Thoracic aorta (tissue), 2 donors: ENCODE data around the gene FMN2. TPM values are rescaled to one million over a fixed set of nuclear protein-coding genes. Genes with fewer than 3 reads are reported as not detected.

Experiments
- ATAC-seq: fragments of 150-250 bp; one replicate; pipeline ENCODE4 v1.8.0; 2017; ENCODE audit warnings: low read depth; ENCODE audit not compliant: insufficient number of reproducible peaks, low FRiP score
- DNase-seq: peaks from one replicate; pipeline ENCODE4 v3.0.0-alpha.2; 2020; ENCODE audit warnings: low spot score
- H3K27ac ChIP-seq, 2 donors: fragments of 200-600 bp; sonication (generic); 1 replicate in 1 of 2; 2 replicates in 1 of 2; pipeline ENCODE4 v1.5.1; 2016; ENCODE audit warnings: mild to moderate bottlenecking in 2 of 2, moderate library complexity in 2 of 2
- H3K27me3 ChIP-seq: fragments of 200-600 bp; sonication (generic); replicated peaks from 2 replicates; pipeline ENCODE4 v1.6.0; 2016; ENCODE audit warnings: mild to moderate bottlenecking; ENCODE audit not compliant: insufficient read depth
- H3K36me3 ChIP-seq: fragments of 200-600 bp; sonication (generic); one replicate; pipeline ENCODE4 v1.5.1; 2016
- H3K4me1 ChIP-seq, 2 donors: fragments of 200-600 bp; sonication (generic); 1 replicate in 1 of 2; 2 replicates in 1 of 2; pipeline versions ENCODE4 v1.5.1 to v1.6.0; 2016; ENCODE audit warnings: low read depth in 2 of 2, mild to moderate bottlenecking in 1 of 2; ENCODE audit not compliant: control insufficient read depth in 1 of 2
- H3K4me3 ChIP-seq: fragments of 200-600 bp; sonication (generic); 2 replicates; pipeline ENCODE4 v1.5.1; 2016; ENCODE audit warnings: mild to moderate bottlenecking
- H3K9me3 ChIP-seq: fragments of 200-600 bp; sonication (generic); 2 replicates; pipeline ENCODE4 v1.5.1; 2016
- total RNA-seq, 2 donors: library from RNA; depleted of rRNA; stranded (reverse); fragments of >200 nt; gene quantifications; one replicate each; pipeline versions ENCODE4 v1.1.0 to v1.2.3, GENCODE V29; 2016
- TF ChIP-seq, protein P1 (sequence below): fragments of 200-600 bp; sonication (generic); IDR thresholded peaks from one replicate; pipeline ENCODE4 v1.5.1; 2019; ENCODE audit warnings: antibody characterized with exemption

Gene FMN2
- total RNA-seq, 2 donors from 2014 or later = 0.14 to 0.71 TPM

GRCh38 chr1:240241278-240241677 lies 149.6 kb downstream of the FMN2 start:
- Histone ChIP-seq H3K4me3 (no peak overlapping the region), H3K27me3 (no peaks in the 10 kb centered on the region), H3K4me1 (no peaks in the 10 kb centered on the region), H3K27ac (no peak overlapping the region), H3K9me3 (no peaks in the 10 kb centered on the region), H3K36me3 (no peaks in the 10 kb centered on the region)
- DNase-seq = no peak
- no peak for ATAC-seq
- TF ChIP-seq, protein P1, sequence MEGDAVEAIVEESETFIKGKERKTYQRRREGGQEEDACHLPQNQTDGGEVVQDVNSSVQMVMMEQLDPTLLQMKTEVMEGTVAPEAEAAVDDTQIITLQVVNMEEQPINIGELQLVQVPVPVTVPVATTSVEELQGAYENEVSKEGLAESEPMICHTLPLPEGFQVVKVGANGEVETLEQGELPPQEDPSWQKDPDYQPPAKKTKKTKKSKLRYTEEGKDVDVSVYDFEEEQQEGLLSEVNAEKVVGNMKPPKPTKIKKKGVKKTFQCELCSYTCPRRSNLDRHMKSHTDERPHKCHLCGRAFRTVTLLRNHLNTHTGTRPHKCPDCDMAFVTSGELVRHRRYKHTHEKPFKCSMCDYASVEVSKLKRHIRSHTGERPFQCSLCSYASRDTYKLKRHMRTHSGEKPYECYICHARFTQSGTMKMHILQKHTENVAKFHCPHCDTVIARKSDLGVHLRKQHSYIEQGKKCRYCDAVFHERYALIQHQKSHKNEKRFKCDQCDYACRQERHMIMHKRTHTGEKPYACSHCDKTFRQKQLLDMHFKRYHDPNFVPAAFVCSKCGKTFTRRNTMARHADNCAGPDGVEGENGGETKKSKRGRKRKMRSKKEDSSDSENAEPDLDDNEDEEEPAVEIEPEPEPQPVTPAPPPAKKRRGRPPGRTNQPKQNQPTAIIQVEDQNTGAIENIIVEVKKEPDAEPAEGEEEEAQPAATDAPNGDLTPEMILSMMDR = no peak

- Histone ChIP-seq H3K27ac (no peak overlapping the region), H3K36me3 (no peaks in the 10 kb centered on the region), H3K9me3 (no peaks in the 10 kb centered on the region), H3K4me1 (no peaks in the 10 kb centered on the region), H3K27me3 (no peaks in the 10 kb centered on the region), H3K4me3 (no peak overlapping the region)
- DNase-seq (no peak), ATAC-seq (no peak)
- TF ChIP-seq, protein P1 = no peak
Measured at GRCh38 chr1:240242601-240243144, 151.0 kb downstream of the FMN2 start.

DNA sequence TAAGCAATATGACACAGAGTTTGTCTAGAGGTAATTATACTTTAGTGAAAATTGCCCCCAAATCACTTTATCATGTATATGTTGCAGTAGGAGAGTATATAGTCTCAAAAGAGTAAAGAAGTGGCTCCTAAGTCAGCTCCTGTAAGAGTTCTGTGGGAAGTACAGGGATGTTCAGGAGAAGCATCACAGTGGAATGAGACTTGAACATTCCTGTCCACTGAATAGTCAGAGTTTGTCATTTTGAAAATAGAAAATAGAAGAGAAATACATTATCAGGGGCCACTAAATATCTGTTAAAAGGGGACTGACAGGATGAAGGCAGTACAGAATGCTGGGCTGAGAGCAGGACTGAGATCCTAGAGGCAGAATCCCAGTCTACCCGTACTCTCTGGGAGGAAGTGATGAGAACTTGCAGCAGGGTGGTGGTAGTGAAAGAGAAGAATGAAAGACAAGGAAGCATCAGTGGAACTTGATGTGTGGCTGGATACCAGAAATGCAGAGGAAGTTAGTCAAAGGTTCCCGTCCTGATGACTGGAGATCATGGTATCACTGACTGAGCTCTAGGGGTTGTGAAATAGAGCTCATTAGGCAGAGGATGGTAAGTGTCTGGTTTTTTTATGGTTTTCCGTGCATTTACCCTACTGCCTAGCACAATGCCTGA lies 153.4 kb downstream of the FMN2 start:
- Histone ChIP-seq H3K27ac (no peak overlapping the region), H3K27me3 (no peaks in the 10 kb centered on the region), H3K4me1 (no peaks in the 10 kb centered on the region), H3K9me3 (no peaks in the 10 kb centered on the region), H3K36me3 (no peaks in the 10 kb centered on the region), H3K4me3 (no peak overlapping the region)
- ATAC-seq (no peak), DNase-seq (no peak)
- TF ChIP-seq, protein P1 = no peak

GRCh38 chr1:240245629-240246020 lies 153.9 kb downstream of the FMN2 start:
- Histone ChIP-seq H3K27ac (no peak overlapping the region), H3K9me3 (no peaks in the 10 kb centered on the region), H3K4me1 (no peaks in the 10 kb centered on the region), H3K4me3 (no peak overlapping the region), H3K36me3 (no peaks in the 10 kb centered on the region), H3K27me3 (no peaks in the 10 kb centered on the region)
- DNase-seq (no peak), ATAC-seq (no peak)
- TF ChIP-seq, protein P1 = no peak

GRCh38 chr1:240247899-240248298 lies 156.2 kb downstream of the FMN2 start:
- ATAC-seq = no peak
- Histone ChIP-seq H3K4me3 (no peak overlapping the region), H3K4me1 (no peaks in the 10 kb centered on the region), H3K36me3 (no peaks in the 10 kb centered on the region), H3K27me3 (no peaks in the 10 kb centered on the region), H3K27ac (no peak overlapping the region), H3K9me3 (no peaks in the 10 kb centered on the region)
- DNase-seq = no peak
- TF ChIP-seq, protein P1 = no peak
